OCI-LY1 (cell line): Measurements from ENCODE around the gene ACVR1.

Source experiments
- H2AFZ ChIP-seq: fragments of 200-600 bp; sonication (generic), shearing (Covaris generic); 2 replicates; pipeline ENCODE4 v1.6.0; 2014; ENCODE audit warnings: antibody characterized with exemption, mild to moderate bottlenecking, low read length
- H3F3A ChIP-seq: fragments of 200-600 bp; sonication (generic), shearing (Covaris generic); 2 replicates; pipeline ENCODE4 v1.6.0; 2014; ENCODE audit warnings: mild to moderate bottlenecking, antibody characterized with exemption, low read length, moderate library complexity; ENCODE audit not compliant: insufficient read depth
- H3K27ac ChIP-seq: fragments of 200-600 bp; sonication (generic); 2 replicates; pipeline ENCODE4 v1.5.1; 2014; ENCODE audit warnings: low read length, mixed run types, mild to moderate bottlenecking, low read depth; ENCODE audit not compliant: poor library complexity, severe bottlenecking
- H3K27me3 ChIP-seq: fragments of 200-600 bp; sonication (generic); 2 replicates; pipeline ENCODE4 v1.6.0; 2014; ENCODE audit warnings: antibody characterized with exemption, mild to moderate bottlenecking, low read length, moderate library complexity; ENCODE audit not compliant: insufficient read depth
- H3K36me3 ChIP-seq: fragments of 200-600 bp; sonication (generic); 2 replicates; pipeline ENCODE4 v1.6.1; 2014; ENCODE audit warnings: mild to moderate bottlenecking, antibody characterized with exemption, low read length, moderate library complexity, mixed read lengths; ENCODE audit not compliant: insufficient read depth
- H3K4me1 ChIP-seq: fragments of 200-600 bp; sonication (generic); 2 replicates; pipeline ENCODE4 v1.5.1; 2014; ENCODE audit warnings: mild to moderate bottlenecking, low read length, moderate library complexity; ENCODE audit not compliant: insufficient read depth, severe bottlenecking
- H3K4me2 ChIP-seq: fragments of 200-600 bp; sonication (generic), shearing (Covaris generic); 2 replicates; pipeline ENCODE4 v1.6.1; 2014; ENCODE audit warnings: low read length
- H3K4me3 ChIP-seq: fragments of 200-600 bp; sonication (generic); 2 replicates; pipeline ENCODE4 v1.5.1; 2014; ENCODE audit warnings: low read length, low read depth, mild to moderate bottlenecking, mixed read lengths; ENCODE audit not compliant: poor library complexity, severe bottlenecking
- H3K79me2 ChIP-seq: fragments of 200-600 bp; shearing (Covaris generic); 2 replicates; pipeline ENCODE4 v1.6.1; 2016; ENCODE audit warnings: mixed run types, low read length, mixed read lengths; ENCODE audit not compliant: insufficient read depth
- H3K9ac ChIP-seq: fragments of 200-600 bp; sonication (generic), shearing (Covaris generic); 2 replicates; pipeline ENCODE4 v1.6.1; 2014; ENCODE audit warnings: mild to moderate bottlenecking, low read length, mixed read lengths
- H3K9me2 ChIP-seq: fragments of 200-600 bp; sonication (generic), shearing (Covaris generic); 2 replicates; pipeline ENCODE4 v1.6.1; 2014; ENCODE audit warnings: low read depth, mild to moderate bottlenecking, low read length, mixed read lengths
- H3K9me3 ChIP-seq: fragments of 200-600 bp; shearing (Covaris generic); 2 replicates; pipeline ENCODE4 v1.6.1; 2014; ENCODE audit warnings: low read length, mixed read lengths
- H4K20me1 ChIP-seq: fragments of 200-600 bp; sonication (generic), shearing (Covaris generic); 2 replicates; pipeline ENCODE4 v1.6.0; 2016; ENCODE audit warnings: mild to moderate bottlenecking, low read length; ENCODE audit not compliant: insufficient read depth
- EZH2 ChIP-seq: fragments of 200-600 bp; sonication (generic), shearing (Covaris generic); IDR thresholded peaks from 2 replicates; pipeline ENCODE4 v1.8.0; 2017; ENCODE audit warnings: borderline replicate concordance, mixed run types, mild to moderate bottlenecking, antibody characterized with exemption, low read length, moderate library complexity, mixed read lengths
- TF ChIP-seq, protein P1 (sequence below): fragments of 200-600 bp; sonication (generic), shearing (Covaris generic); IDR thresholded peaks from 2 replicates; pipeline ENCODE4 v1.5.1; 2017; ENCODE audit warnings: mild to moderate bottlenecking, antibody characterized with exemption, low read length, moderate library complexity, mixed read lengths

Gene ACVR1

DNA sequence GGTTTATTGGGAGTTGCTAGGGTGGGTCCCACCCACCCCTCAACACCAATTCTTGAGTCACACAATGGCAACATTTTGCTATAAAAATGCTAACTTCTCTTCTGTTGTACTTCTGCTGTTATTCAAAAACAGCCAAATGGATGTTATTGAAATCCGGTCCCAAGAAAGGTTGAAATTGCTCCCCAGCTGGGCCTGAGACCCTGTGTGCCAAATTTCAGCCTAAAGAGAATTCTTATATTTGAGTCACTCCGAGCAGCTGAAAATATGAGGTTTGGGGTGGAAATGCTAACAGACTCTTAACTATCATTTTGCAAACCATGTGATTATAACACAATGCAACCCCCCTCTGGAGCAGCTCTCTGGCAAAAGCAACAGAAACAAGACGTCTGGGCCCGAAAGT lies 27.0 kb upstream of the ACVR1 start:
- Histone ChIP-seq H3K4me3 (no peak overlapping the region), H2AFZ (no peak overlapping the region), H3K9ac (no peak overlapping the region), H3K79me2 (no peaks in the 10 kb centered on the region), H4K20me1 (no peaks in the 10 kb centered on the region), H3K9me2 (no peaks in the 10 kb centered on the region), H3K36me3 (no peaks in the 10 kb centered on the region), H3K9me3 (no peaks in the 10 kb centered on the region), H3K27ac (no peak overlapping the region), H3F3A (no peaks in the 10 kb centered on the region), H3K4me1 (no peaks in the 10 kb centered on the region), H3K4me2 (no peak overlapping the region), H3K27me3 (peaks cover 4% of the 10 kb centered on the region)
- no peak for TF ChIP-seq EZH2

DNA sequence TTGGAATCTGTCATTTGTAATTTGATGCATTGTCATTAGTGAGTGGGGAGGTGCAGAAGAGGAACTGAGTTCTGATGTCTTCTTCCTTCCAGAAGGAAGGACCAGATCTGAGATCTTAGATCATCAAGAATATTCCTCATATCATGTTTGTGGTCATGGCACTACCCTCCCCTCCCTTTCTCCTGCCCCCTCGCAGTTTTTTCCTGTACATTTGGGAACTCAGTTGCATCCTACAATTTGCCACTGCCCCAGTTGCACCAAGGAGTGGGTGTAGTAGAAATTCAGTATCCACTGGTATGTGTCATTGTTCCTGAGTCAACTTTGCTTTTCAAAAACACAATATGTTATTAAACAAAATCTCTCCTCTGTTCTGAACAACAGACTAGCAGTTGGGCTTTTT lies 26.6 kb upstream of the ACVR1 start:
- H3K9me2 ChIP-seq, result no peaks in the 10 kb centered on the region
- no peaks in the 10 kb centered on the region for H3K79me2 ChIP-seq
- peaks cover 4% of the 10 kb centered on the region for H3K27me3 ChIP-seq
- no peaks in the 10 kb centered on the region for H3K36me3 ChIP-seq
- H3K27ac ChIP-seq, result no peak overlapping the region
- H3K4me2 ChIP-seq, result no peak overlapping the region
- no peak overlapping the region for H2AFZ ChIP-seq
- no peak for TF ChIP-seq EZH2
- TF ChIP-seq, protein P1, sequence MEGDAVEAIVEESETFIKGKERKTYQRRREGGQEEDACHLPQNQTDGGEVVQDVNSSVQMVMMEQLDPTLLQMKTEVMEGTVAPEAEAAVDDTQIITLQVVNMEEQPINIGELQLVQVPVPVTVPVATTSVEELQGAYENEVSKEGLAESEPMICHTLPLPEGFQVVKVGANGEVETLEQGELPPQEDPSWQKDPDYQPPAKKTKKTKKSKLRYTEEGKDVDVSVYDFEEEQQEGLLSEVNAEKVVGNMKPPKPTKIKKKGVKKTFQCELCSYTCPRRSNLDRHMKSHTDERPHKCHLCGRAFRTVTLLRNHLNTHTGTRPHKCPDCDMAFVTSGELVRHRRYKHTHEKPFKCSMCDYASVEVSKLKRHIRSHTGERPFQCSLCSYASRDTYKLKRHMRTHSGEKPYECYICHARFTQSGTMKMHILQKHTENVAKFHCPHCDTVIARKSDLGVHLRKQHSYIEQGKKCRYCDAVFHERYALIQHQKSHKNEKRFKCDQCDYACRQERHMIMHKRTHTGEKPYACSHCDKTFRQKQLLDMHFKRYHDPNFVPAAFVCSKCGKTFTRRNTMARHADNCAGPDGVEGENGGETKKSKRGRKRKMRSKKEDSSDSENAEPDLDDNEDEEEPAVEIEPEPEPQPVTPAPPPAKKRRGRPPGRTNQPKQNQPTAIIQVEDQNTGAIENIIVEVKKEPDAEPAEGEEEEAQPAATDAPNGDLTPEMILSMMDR, result no peak
- H3F3A ChIP-seq, result no peaks in the 10 kb centered on the region
- no peak overlapping the region for H3K9ac ChIP-seq
- no peak overlapping the region for H3K4me3 ChIP-seq
- no peaks in the 10 kb centered on the region for H3K4me1 ChIP-seq
- H4K20me1 ChIP-seq, result no peaks in the 10 kb centered on the region
- no peaks in the 10 kb centered on the region for H3K9me3 ChIP-seq

DNA sequence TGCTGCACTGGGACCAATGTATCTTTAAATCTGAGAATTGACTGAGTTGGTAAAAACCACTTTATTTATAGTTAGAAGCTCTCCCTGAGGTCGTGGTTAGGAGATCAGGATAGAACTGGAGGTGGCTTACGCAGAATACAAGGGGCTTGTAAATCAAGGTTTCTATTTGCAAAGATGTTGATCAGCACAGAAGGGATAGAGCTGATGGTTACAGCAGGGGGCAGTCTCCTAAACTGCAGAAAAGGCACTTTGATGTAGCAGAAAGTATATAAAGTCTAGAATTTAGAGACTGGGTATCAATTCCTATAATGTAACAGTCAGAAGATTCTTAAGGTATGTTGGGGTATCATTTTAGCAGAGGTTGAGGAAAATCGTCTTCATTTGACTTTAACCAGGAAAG lies 25.2 kb upstream of the ACVR1 start:
- Histone ChIP-seq H3K4me3 (no peak overlapping the region), H3K4me2 (no peak overlapping the region), H4K20me1 (no peaks in the 10 kb centered on the region), H3F3A (no peaks in the 10 kb centered on the region), H3K4me1 (no peaks in the 10 kb centered on the region), H3K79me2 (no peaks in the 10 kb centered on the region), H2AFZ (no peak overlapping the region), H3K9me3 (no peaks in the 10 kb centered on the region), H3K9me2 (no peaks in the 10 kb centered on the region), H3K27ac (no peak overlapping the region), H3K36me3 (no peaks in the 10 kb centered on the region), H3K27me3 (no peaks in the 10 kb centered on the region; the same call in 1 of the 2 replicates), H3K9ac (no peak overlapping the region)
- no peak for TF ChIP-seq EZH2
- TF ChIP-seq, protein P1, result peak; percentile 27; the same call in 1 of the 2 replicates

DNA sequence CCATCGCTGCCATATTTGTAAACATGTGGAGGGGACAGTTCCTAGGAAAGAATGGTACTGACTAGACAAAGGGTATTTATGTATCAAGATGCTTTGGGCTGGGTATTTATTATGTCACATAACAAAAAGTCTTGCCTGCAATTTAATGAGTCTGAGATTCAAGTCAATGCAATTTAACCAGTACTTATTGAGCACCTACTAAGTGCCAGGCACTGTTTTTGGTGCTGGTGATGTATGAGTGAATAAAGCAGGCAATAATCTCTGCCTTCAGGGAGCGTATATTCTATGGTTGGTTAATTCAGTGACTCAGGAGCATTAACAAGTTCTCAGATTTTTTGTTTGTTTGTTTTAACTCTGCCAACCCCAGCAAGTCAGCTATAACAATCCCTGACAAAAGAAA lies 24.6 kb upstream of the ACVR1 start:
- no peaks in the 10 kb centered on the region for H3F3A ChIP-seq
- no peak for TF ChIP-seq EZH2
- TF ChIP-seq, protein P1, result no peak
- no peaks in the 10 kb centered on the region for H3K9me3 ChIP-seq
- H3K9ac ChIP-seq, result no peak overlapping the region
- no peak overlapping the region for H3K27ac ChIP-seq
- H3K27me3 ChIP-seq, result no peaks in the 10 kb centered on the region; the same call in 1 of the 2 replicates
- H4K20me1 ChIP-seq, result no peaks in the 10 kb centered on the region
- H3K4me2 ChIP-seq, result no peak overlapping the region
- H3K4me1 ChIP-seq, result no peaks in the 10 kb centered on the region
- no peak overlapping the region for H2AFZ ChIP-seq
- no peaks in the 10 kb centered on the region for H3K36me3 ChIP-seq
- H3K4me3 ChIP-seq, result no peak overlapping the region
- no peaks in the 10 kb centered on the region for H3K79me2 ChIP-seq
- H3K9me2 ChIP-seq, result no peaks in the 10 kb centered on the region
